WTC11 (cell line): Measurements from ENCODE around the gene ZNF782. TPM values are rescaled to one million over a fixed set of nuclear protein-coding genes. Genes with fewer than 3 reads are reported as not detected.

Experiments
- ATAC-seq: fragments of 200-7000 bp; cut with Tn5 transposase; 2 replicates; pipeline ENCODE4 v1.10.0; 2021; ENCODE audit warnings: mild to moderate bottlenecking, moderate library complexity
- Bru-seq: library from RNA; stranded (reverse); fragments of 400-500 nt; gene quantifications from one replicate; lab custom pipeline; 2021; lab: Mats Ljungman, UMichigan
- CTCF ChIA-PET: fragments of 300-600 bp; sonication (Branson Sonifier 250); formaldehyde crosslinking; loops from one replicate; lab custom pipeline; 2021; ENCODE audit warnings: antibody characterized with exemption; lab: Charles Lee
- POLR2A ChIA-PET: fragments of 350-600 bp; sonication (Branson Sonifier 250); formaldehyde crosslinking; loops from one replicate; lab custom pipeline; 2021; ENCODE audit warnings: antibody characterized with exemption; lab: Charles Lee
- DNase-seq: peaks from one replicate; pipeline ENCODE4 v3.0.0; 2021; ENCODE audit warnings: low spot score
- H3K27ac Mint-ChIP-seq: 2 replicates; pipeline ENCODE4 v1.8.0; 2021; ENCODE audit warnings: mixed read lengths
- H3K27me3 Mint-ChIP-seq: 2 replicates; pipeline ENCODE4 v1.8.0; 2021; ENCODE audit warnings: low read depth, mild to moderate bottlenecking, moderate library complexity, mixed read lengths
- H3K36me3 Mint-ChIP-seq: 2 replicates; pipeline ENCODE4 v1.8.0; 2021; ENCODE audit warnings: mixed read lengths
- H3K4me1 Mint-ChIP-seq: 2 replicates; pipeline ENCODE4 v1.8.0; 2022; ENCODE audit warnings: mixed read lengths
- H3K4me3 Mint-ChIP-seq: 2 replicates; pipeline ENCODE4 v1.8.0; 2021; ENCODE audit warnings: mild to moderate bottlenecking, moderate library complexity, mixed read lengths
- H3K9me3 Mint-ChIP-seq: 2 replicates; pipeline ENCODE4 v1.8.0; 2021; ENCODE audit warnings: mixed read lengths
- ATF3 ChIP-seq: sonication (generic); formaldehyde crosslinking; conservative IDR thresholded peaks from 2 replicates; pipeline ENCODE4 v1.8.1; 2022; ENCODE audit warnings: mild to moderate bottlenecking, missing genetic modification reagents
- CREM ChIP-seq: sonication (generic); formaldehyde crosslinking; IDR thresholded peaks from 2 replicates; pipeline ENCODE4 v1.8.1; 2022; ENCODE audit warnings: mild to moderate bottlenecking, missing genetic modification reagents, moderate library complexity
- ELF4 ChIP-seq: sonication (generic); formaldehyde crosslinking; IDR thresholded peaks from 2 replicates; pipeline ENCODE4 v1.8.1; 2022; ENCODE audit warnings: low read depth, mild to moderate bottlenecking, moderate library complexity, missing genetic modification reagents
- EMX1 ChIP-seq: fragments of 250-450 bp; sonication (Bioruptor Pico); IDR thresholded peaks from 2 replicates; pipeline ENCODE4 v1.8.0; 2021; ENCODE audit warnings: mild to moderate bottlenecking
- ESRRA ChIP-seq: sonication (generic); formaldehyde crosslinking; IDR thresholded peaks from 2 replicates; pipeline ENCODE4 v1.8.1; 2022; ENCODE audit warnings: mild to moderate bottlenecking, missing genetic modification reagents, borderline replicate concordance
- FOXJ3 ChIP-seq: sonication (generic); formaldehyde crosslinking; IDR thresholded peaks from 2 replicates; pipeline ENCODE4 v1.9.0; 2021; ENCODE audit warnings: missing genetic modification reagents, mild to moderate bottlenecking, borderline replicate concordance
- FOXP1 ChIP-seq: sonication (generic); formaldehyde crosslinking; IDR thresholded peaks from 2 replicates; pipeline ENCODE4 v1.8.0; 2022; ENCODE audit warnings: missing genetic modification reagents, mild to moderate bottlenecking, moderate library complexity, borderline replicate concordance
- GRHL2 ChIP-seq: fragments of 250-450 bp; sonication (Bioruptor Pico); IDR thresholded peaks from 2 replicates; pipeline ENCODE4 v1.8.0; 2022; ENCODE audit warnings: mild to moderate bottlenecking, moderate library complexity; ENCODE audit not compliant: insufficient replicate concordance, severe bottlenecking
- HMGA2 ChIP-seq: fragments of 250-450 bp; sonication (Bioruptor Pico); IDR thresholded peaks from 2 replicates; pipeline ENCODE4 v1.4.0; 2021; ENCODE audit warnings: mild to moderate bottlenecking, moderate library complexity
- KAT7 ChIP-seq: sonication (generic); formaldehyde crosslinking; IDR thresholded peaks from 2 replicates; pipeline ENCODE4 v1.8.1; 2023; ENCODE audit warnings: missing genetic modification reagents, mild to moderate bottlenecking, borderline replicate concordance
- NR1H2 ChIP-seq: sonication (generic); formaldehyde crosslinking; IDR thresholded peaks from 2 replicates; pipeline ENCODE4 v1.9.0; 2021; ENCODE audit warnings: mild to moderate bottlenecking, moderate library complexity, missing genetic modification reagents
- OVOL2 ChIP-seq: fragments of 250-450 bp; sonication (Bioruptor Pico); IDR thresholded peaks from 2 replicates; pipeline ENCODE4 v1.9.0; 2021; ENCODE audit warnings: mild to moderate bottlenecking, borderline replicate concordance
- PRDM15 ChIP-seq: sonication (generic); formaldehyde crosslinking; IDR thresholded peaks from 2 replicates; pipeline ENCODE4 v1.8.0; 2022; ENCODE audit warnings: missing genetic modification reagents
- PRRX2 ChIP-seq: fragments of 250-450 bp; sonication (Bioruptor Pico); IDR thresholded peaks from 2 replicates; pipeline ENCODE4 v1.8.0; 2021; ENCODE audit warnings: mild to moderate bottlenecking
- RELA ChIP-seq: sonication (generic); formaldehyde crosslinking; IDR thresholded peaks from 2 replicates; pipeline ENCODE4 v1.8.1; 2022; ENCODE audit warnings: missing genetic modification reagents, mild to moderate bottlenecking, borderline replicate concordance
- RORB ChIP-seq: fragments of 250-450 bp; sonication (Bioruptor Pico); IDR thresholded peaks from 2 replicates; pipeline ENCODE4 v1.9.0; 2021; ENCODE audit warnings: mild to moderate bottlenecking
- TEAD1 ChIP-seq: sonication (generic); formaldehyde crosslinking; IDR thresholded peaks from 2 replicates; pipeline ENCODE4 v1.8.0; 2022; ENCODE audit warnings: mild to moderate bottlenecking, missing genetic modification reagents
- USF1 ChIP-seq: sonication (generic); formaldehyde crosslinking; IDR thresholded peaks from 2 replicates; pipeline ENCODE4 v1.8.0; 2022; ENCODE audit warnings: mild to moderate bottlenecking, missing genetic modification reagents
- ZBTB43 ChIP-seq: sonication (generic); formaldehyde crosslinking; IDR thresholded peaks from 2 replicates; pipeline ENCODE4 v1.8.1; 2023; ENCODE audit warnings: mild to moderate bottlenecking, missing genetic modification reagents
- ZNF416 ChIP-seq: fragments of 250-450 bp; sonication (Bioruptor Pico); IDR thresholded peaks from 2 replicates; pipeline ENCODE4 v1.9.0; 2021; ENCODE audit warnings: mild to moderate bottlenecking, inconsistent platforms
- ZNF423 ChIP-seq: fragments of 250-450 bp; sonication (Bioruptor Pico); IDR thresholded peaks from 2 replicates; pipeline ENCODE4 v2.1.2; 2022; ENCODE audit warnings: mild to moderate bottlenecking, moderate library complexity
- long read RNA-seq, 3 experiments: library from RNA in 1 of 3; library from capped mRNA in 1 of 3; library from polyadenylated mRNA in 1 of 3; unstranded in 2 of 3; stranded (forward) in 1 of 3; transcript quantifications; one replicate each; pipeline ENCODE4 v2.0.0, GENCODE V29; 2021
- total RNA-seq: library from RNA; stranded (reverse); gene quantifications from 3 replicates; pipeline ENCODE4 v1.2.3, GENCODE V29; 2021
- TF ChIP-seq, protein P1 (sequence below): fragments of 200-600 bp; IDR thresholded peaks from 2 replicates; pipeline ENCODE4 v1.8.0; 2022; ENCODE audit warnings: antibody characterized with exemption
- TF ChIP-seq, protein P2 (sequence below): sonication (generic); formaldehyde crosslinking; conservative IDR thresholded peaks from 2 replicates; pipeline ENCODE4 v1.8.1; 2023; ENCODE audit warnings: mild to moderate bottlenecking, low read depth, missing genetic modification reagents, moderate library complexity
- TF ChIP-seq, protein P3 (sequence below): sonication (generic); formaldehyde crosslinking; IDR thresholded peaks from 2 replicates; pipeline ENCODE4 v1.8.0; 2022; ENCODE audit warnings: mild to moderate bottlenecking, missing genetic modification reagents

ZNF782 gene
- total RNA-seq (4.4 to 6.2 TPM (median 5.2 TPM) in 3 replicates), Bru-seq, nascent RNA (percentile 85 among the genes with signal in this experiment)
- long read RNA-seq, experiment 1, full-length matches to known transcripts, result 5 of 12 reads
- long read RNA-seq, experiment 1, partial matches to known transcripts, result 1 of 12 reads
- long read RNA-seq, experiment 1, other reads (novel, unspliced or antisense), result 6 of 12 reads
- long read RNA-seq, experiment 2, partial matches to known transcripts, result 0 of 6 reads
- long read RNA-seq, experiment 2, other reads (novel, unspliced or antisense), result 4 of 6 reads
- long read RNA-seq, experiment 3, partial matches to known transcripts, result 0 of 2 reads
- long read RNA-seq, experiment 3, other reads (novel, unspliced or antisense), result 2 of 2 reads

DNA sequence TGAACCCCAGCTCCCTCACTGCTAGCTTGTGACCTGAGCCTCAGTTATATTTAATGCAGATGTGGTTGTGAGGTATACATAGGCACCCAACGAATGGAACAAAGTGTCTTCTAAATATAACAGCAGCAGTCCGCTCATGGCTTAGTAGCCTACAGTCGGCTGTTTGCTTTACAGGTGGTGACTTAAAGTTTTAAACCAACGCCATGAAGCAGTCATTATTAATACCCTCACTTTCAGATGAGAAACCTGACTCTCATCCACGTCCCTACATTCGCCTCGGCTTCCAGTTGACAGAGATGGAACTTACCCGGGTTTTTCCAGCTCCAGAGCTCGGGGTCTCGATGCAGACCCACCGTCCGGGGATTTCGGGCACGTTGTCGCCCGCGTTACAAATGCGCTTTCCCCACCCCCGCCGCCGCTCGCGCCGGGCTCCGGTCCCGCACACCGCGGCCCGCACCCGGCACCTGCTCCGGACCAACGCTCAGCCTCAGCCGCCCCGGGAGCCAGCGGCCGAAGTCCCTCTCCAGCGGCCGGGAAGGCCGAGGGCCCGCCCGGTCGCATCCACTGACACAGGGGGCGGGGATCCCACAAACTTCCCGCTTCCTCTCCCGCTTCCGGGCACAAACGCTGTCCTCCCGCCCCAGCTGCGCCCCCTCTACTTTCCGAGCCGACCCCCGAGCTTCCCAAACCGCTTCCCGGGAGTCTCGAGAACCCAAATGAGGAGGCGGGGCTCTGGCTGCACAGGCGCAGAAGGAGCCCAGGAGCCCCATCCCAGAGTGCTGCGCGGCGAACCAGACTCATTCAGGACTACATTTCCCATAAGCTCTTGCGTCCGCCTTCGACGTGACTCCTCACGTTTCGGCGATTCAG is at the start of gene ZNF782:
ZNF782 (minus strand) TSS at position 734 of the 870 bp plus-strand sequence. CDS start 2,553 bp downstream, outside the sequence.
- ATAC-seq (peak; percentile 94), DNase-seq (peak; percentile 96)
- Mint-ChIP-seq H3K27me3 (no peaks in the 10 kb centered on the region; the same call in 1 of the 2 replicates), H3K9me3 (peaks cover 3% of the 10 kb centered on the region), H3K4me1 (peaks cover 46% of the 10 kb centered on the region), H3K27ac (peak within 1 kb of the TSS; percentile 96), H3K36me3 (peaks cover 13% of the 10 kb centered on the region; the same call in 1 of the 2 replicates), H3K4me3 (peak within 1 kb of the TSS; percentile 98)
- POLR2A ChIA-PET, result interaction anchor here (0.6 to 1.0 kb wide), 5 partner anchors 13 to 1963 kb away, joined by 3 to 4 read pairs (median 3); partner anchors contain the start of genes NCBP1 and TSTD2
- CTCF ChIA-PET, result interaction anchor here (0.6 to 2.3 kb wide), 9 partner anchors 19 to 745 kb away, joined by 3 to 34 read pairs (median 5); partner anchors contain the start of gene CTSV
- TF ChIP-seq ELF4 (CRISPR knock-in tag) (no peak), OVOL2 (CRISPR knock-in tag) (no peak), RELA (CRISPR knock-in tag) (no peak), USF1 (CRISPR knock-in tag) (no peak), PRDM15 (no peak; the same call in 1 of the 2 replicates), CREM (CRISPR knock-in tag) (0 out of 2 replicates have a peak, but pooled peaks have one; percentile 47), ZBTB43 (no peak), FOXP1 (peak; percentile 52; the same call in 1 of the 2 replicates), RORB (CRISPR knock-in tag) (no peak), ZNF423 (CRISPR knock-in tag) (no peak), EMX1 (no peak), PRRX2 (CRISPR knock-in tag) (no peak), ATF3 (no peak), NR1H2 (no peak), KAT7 (no peak), HMGA2 (no peak), FOXJ3 (CRISPR knock-in tag) (no peak), TEAD1 (CRISPR knock-in tag) (no peak), GRHL2 (CRISPR knock-in tag) (no peak), ESRRA (no peak), ZNF416 (no peak)
- TF ChIP-seq, protein P1, sequence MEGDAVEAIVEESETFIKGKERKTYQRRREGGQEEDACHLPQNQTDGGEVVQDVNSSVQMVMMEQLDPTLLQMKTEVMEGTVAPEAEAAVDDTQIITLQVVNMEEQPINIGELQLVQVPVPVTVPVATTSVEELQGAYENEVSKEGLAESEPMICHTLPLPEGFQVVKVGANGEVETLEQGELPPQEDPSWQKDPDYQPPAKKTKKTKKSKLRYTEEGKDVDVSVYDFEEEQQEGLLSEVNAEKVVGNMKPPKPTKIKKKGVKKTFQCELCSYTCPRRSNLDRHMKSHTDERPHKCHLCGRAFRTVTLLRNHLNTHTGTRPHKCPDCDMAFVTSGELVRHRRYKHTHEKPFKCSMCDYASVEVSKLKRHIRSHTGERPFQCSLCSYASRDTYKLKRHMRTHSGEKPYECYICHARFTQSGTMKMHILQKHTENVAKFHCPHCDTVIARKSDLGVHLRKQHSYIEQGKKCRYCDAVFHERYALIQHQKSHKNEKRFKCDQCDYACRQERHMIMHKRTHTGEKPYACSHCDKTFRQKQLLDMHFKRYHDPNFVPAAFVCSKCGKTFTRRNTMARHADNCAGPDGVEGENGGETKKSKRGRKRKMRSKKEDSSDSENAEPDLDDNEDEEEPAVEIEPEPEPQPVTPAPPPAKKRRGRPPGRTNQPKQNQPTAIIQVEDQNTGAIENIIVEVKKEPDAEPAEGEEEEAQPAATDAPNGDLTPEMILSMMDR, result no peak
- TF ChIP-seq, protein P2, sequence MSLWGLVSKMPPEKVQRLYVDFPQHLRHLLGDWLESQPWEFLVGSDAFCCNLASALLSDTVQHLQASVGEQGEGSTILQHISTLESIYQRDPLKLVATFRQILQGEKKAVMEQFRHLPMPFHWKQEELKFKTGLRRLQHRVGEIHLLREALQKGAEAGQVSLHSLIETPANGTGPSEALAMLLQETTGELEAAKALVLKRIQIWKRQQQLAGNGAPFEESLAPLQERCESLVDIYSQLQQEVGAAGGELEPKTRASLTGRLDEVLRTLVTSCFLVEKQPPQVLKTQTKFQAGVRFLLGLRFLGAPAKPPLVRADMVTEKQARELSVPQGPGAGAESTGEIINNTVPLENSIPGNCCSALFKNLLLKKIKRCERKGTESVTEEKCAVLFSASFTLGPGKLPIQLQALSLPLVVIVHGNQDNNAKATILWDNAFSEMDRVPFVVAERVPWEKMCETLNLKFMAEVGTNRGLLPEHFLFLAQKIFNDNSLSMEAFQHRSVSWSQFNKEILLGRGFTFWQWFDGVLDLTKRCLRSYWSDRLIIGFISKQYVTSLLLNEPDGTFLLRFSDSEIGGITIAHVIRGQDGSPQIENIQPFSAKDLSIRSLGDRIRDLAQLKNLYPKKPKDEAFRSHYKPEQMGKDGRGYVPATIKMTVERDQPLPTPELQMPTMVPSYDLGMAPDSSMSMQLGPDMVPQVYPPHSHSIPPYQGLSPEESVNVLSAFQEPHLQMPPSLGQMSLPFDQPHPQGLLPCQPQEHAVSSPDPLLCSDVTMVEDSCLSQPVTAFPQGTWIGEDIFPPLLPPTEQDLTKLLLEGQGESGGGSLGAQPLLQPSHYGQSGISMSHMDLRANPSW (CRISPR knock-in tag), result no peak
- TF ChIP-seq, protein P3, sequence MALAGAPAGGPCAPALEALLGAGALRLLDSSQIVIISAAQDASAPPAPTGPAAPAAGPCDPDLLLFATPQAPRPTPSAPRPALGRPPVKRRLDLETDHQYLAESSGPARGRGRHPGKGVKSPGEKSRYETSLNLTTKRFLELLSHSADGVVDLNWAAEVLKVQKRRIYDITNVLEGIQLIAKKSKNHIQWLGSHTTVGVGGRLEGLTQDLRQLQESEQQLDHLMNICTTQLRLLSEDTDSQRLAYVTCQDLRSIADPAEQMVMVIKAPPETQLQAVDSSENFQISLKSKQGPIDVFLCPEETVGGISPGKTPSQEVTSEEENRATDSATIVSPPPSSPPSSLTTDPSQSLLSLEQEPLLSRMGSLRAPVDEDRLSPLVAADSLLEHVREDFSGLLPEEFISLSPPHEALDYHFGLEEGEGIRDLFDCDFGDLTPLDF, result no peak
